HG03159 (cell line): ENCODE measurements around the gene USP10.

Experiments used
- ATAC-seq: cut with Tn5 transposase; IDR thresholded peaks from one replicate; pipeline ENCODE4 v1.9.1; 2021; ENCODE audit warnings: mild to moderate bottlenecking, moderate library complexity; ENCODE audit not compliant: unreplicated experiment

USP10 gene

DNA sequence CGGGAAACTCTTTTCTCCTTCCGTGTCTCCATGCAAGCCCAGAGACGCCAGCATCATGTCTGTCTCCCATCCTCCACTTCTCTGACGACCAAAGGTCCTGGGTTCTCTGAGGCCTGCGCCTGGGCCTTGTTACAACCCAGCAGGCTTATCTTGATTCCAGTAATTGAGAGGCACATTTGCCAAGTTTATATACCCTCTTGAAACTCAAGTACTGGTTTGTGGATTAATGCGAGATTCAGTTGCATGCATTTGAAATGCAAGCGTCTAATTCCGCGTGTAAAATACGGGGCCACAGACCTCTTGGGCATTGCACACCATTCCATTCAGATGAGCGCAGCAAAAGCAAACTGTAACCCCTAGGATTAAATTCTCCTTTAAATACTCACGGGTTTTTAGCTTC, 91.3 kb downstream of the USP10 start:
- ATAC-seq: no peak

GRCh38 chr16:84791501-84791900, 91.7 kb downstream of the USP10 start:
- no peak for ATAC-seq

GRCh38 chr16:84794186-84794585, 94.4 kb downstream of the USP10 start:
- ATAC-seq: no peak

DNA sequence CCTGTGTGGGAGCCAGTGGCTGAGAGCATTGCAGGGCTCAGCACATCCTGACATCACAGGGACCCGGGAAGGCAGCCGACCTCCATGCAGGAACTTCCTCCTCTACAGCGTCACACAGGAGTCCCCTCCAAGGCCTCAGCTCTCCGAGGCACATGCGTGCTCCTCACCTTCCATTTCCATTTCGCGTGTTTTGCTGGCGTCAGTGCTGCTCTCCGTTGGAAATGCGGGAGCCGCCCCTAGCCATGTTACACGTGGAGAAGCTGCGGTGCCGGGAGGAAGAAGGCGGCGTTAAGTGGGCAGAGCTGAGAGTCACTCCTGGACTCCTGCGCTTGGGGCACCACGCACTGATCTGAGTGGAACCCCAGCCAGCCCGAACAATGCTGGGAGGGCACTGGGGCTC, 94.8 kb downstream of the USP10 start:
- no peak for ATAC-seq

GRCh38 chr16:84795329-84796053, 95.7 kb downstream of the USP10 start:
- no peak for ATAC-seq

- ATAC-seq: no peak
Measured at GRCh38 chr16:84800158-84800978, 100.6 kb downstream of the USP10 start.

GRCh38 chr16:84803146-84803545, 103.3 kb downstream of the USP10 start:
- ATAC-seq: no peak

DNA sequence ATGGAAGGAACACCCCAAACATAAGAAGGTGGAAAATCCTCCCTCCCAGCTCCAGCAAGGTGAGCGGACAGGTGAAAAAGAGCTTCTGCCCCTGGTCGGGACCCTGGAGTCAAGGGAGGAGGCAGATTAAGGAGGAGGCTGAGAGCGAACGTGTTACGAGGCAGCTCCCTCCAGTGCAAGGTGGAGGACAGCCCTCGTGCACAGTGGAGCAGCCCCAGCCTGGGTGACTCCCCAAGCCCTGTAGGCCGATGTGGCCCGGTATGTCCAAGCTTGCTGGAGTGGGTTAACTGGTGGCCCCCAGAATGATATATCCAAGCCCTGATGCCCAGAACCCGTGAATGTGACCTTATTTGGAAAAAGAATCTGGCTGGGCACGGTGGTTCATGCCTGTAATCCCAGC, 104.5 kb downstream of the USP10 start:
- no peak for ATAC-seq

DNA sequence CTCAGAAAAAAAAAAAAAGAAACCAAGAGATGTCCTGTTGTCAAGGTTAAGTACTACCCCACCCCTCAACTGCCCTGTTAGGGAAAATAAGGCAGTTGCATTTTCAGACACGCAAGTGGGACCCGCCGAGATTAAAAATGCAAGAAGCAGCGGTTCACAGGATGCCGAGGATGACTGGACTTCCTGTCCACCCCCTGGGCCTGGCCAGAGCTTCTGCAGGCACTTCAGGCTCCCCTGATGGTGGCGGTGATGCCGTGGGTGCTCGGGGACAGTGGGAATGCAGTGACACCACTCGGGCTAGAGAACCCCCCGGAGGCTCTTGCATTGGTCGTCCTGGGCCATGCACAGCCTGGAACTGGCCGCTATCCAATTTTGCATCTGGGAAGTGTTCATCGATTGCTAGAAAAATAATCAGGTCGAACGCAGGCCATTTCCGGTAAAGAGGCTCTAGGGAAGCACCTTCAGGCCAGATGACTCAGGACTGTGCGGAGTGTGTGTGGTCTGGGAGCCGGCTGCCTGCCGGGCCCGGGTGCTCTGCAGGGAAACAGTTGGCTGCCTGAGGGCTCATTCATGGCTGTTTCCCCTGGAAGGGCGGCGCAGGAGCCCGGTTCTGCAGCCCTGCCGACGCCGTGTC, 106.6 kb downstream of the USP10 start:
- ATAC-seq: no peak

DNA sequence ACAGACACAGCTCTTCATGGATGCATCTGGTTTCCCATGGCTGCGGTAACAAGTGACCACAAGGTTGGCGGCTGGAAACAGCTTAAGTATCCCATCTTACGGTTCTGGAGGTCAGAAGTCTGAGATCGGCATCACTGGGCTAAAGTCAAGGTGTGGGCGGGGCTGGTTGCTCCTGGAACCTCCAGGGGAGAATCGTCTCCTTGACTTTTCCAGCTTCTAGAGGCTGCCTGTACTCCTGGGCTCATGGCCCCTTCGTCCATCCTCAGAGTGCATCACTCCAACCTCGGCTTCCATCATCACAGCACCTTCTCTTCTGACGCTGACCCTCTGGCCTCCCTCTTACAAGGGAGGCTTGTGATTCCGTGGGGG, 107.1 kb downstream of the USP10 start:
- no peak for ATAC-seq

GRCh38 chr16:84807776-84808175, 108.0 kb downstream of the USP10 start:
- no peak for ATAC-seq

GRCh38 chr16:84808826-84809225, 109.0 kb downstream of the USP10 start:
- ATAC-seq: no peak

GRCh38 chr16:84810518-84811273, 110.9 kb downstream of the USP10 start:
- ATAC-seq: no peak

- no peak for ATAC-seq
Measured at GRCh38 chr16:84811529-84811928, 111.7 kb downstream of the USP10 start.

- no peak for ATAC-seq
Measured at GRCh38 chr16:84813141-84813934, 113.5 kb downstream of the USP10 start.

DNA sequence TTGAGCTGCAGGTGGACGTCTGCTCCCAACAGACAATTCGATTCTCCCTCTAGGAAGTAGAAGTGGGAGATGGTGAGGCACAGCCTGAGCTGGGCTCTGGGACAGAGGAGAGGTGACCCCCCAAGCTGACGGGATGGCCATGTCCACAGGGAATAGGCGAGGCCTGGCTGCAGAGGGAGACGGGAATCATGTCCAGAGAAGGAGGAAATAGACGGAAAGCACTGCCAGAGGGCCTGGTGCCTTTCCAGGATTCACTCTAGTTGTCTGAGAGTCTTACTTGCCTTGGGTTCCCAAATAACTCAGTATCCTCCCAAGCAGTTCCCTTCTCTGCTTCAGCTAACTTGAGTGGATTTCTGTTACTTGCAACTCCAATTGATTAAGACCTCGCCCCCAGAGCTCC, 115.7 kb downstream of the USP10 start:
- ATAC-seq: no peak

- no peak for ATAC-seq
Measured at GRCh38 chr16:84816023-84816422, 116.2 kb downstream of the USP10 start.

DNA sequence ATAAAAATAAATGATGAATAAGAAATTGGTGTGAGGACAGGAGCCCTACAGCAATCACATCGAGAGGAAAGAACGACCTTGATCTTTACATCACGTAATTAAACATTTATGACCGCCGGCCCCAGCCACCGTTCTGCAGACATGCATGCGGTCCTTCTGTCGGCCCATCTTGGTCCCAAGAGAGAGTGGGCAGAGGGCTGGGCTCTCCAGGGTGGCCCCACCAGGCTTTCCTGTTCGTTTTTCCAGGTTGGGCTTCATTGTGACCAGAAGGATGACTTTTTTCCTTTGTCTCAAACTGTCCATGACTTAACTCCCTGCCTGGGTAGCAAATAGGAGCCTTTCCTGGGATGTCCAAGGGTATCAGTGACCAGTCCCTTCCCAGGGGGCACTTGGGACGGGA, 116.7 kb downstream of the USP10 start:
- ATAC-seq: no peak

DNA sequence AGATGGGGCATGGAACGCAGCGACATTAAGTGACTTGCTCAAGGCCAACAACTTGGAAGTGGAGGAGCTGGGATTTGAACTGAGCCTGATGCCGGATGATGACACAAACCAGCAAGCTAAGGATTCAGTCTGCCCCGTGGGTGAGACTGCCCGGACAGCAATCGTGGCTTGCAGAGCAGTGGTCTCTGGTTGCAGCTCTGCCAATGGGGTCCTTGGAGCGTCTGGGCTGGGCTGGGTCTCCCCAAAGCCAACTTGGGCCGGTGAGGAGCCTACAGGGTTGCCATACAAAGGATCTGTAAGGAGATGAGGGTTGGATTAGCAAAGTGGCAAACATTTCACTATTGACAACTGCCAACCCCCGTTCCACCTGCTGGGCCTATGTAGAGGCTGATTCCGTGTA, 117.4 kb downstream of the USP10 start:
- ATAC-seq: no peak

DNA sequence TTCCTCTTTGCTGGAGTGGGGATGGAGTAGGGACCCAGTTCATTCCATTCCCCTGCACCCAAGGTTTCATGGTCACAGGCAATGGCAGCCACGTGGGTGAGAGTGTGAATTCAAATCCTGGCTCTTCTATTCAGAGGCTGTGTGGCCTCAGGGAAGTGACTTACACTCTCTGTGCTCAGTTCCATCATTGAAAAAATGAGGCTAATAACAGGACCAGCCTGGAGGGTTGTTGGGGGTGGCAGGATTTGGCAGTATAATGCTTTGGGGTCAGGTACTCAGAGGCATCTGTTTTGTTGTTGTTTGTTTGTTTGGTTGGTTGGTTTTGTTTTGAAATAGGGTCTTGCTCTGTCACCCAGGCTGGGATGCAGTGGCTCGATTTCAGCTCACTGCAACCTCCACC, 117.8 kb downstream of the USP10 start:
- no peak for ATAC-seq
